Omental fat pad (tissue), 4 donors: ENCODE measurements around the gene HNF1B. TPM values are rescaled to one million over a fixed set of nuclear protein-coding genes. Genes with fewer than 3 reads are reported as not detected.

Experiments used
- total RNA-seq, 4 donors: library from RNA; depleted of rRNA; stranded (reverse); fragments of >200 nt; gene quantifications; one replicate each; pipeline ENCODE4 v1.1.0, GENCODE V29; 2016

The HNF1B gene
- total RNA-seq, 4 donors from 2014 or later, result not detected

Other genes with a start within 250 kb of the HNF1B start
- gene SYNRG, start 135.6 kb downstream of the HNF1B start, total RNA-seq, result 10 to 100 TPM; 17.4 to 33.1 (median 22.7) TPM
- gene DDX52, start 101.6 kb downstream of the HNF1B start, total RNA-seq, result 10 to 100 TPM; 13.1 to 23.9 (median 16.6) TPM
- not detected for gene TBC1D3K, start 179.4 kb upstream of the HNF1B start, total RNA-seq
- gene TBC1D3L, start 244.0 kb upstream of the HNF1B start, total RNA-seq, result 10 to 100 TPM in 3 of 4 donors, 1 to 10 TPM in 1; 9.7 to 13.9 (median 12.2) TPM